SU-DHL-6 (cell line): ENCODE measurements around the gene AGAP6.
"Not testable (repeated sequence)": the region's sequence is repeated elsewhere in the genome, so short reads cannot be mapped to it uniquely, and the experiment has no call there.

Experiments used
- H2AFZ ChIP-seq: fragments of 200-600 bp; sonication (generic); 2 replicates; pipeline ENCODE4 v1.6.1; 2014; ENCODE audit warnings: low read depth, mild to moderate bottlenecking, moderate library complexity, mixed read lengths, antibody characterized with exemption, low read length; ENCODE audit not compliant: severe bottlenecking
- H3F3A ChIP-seq: fragments of 200-600 bp; shearing (Covaris generic); 2 replicates; pipeline ENCODE4 v1.6.0; 2016; ENCODE audit warnings: antibody characterized with exemption, mild to moderate bottlenecking; ENCODE audit not compliant: insufficient read depth
- H3K27ac ChIP-seq: fragments of 200-600 bp; sonication (generic); 2 replicates; pipeline ENCODE4 v1.5.1; 2016; ENCODE audit warnings: low read depth, mild to moderate bottlenecking, low read length, moderate library complexity, mixed read lengths
- H3K27me3 ChIP-seq: fragments of 200-600 bp; sonication (generic), shearing (Covaris generic); 2 replicates; pipeline ENCODE4 v1.6.0; 2014; ENCODE audit warnings: mild to moderate bottlenecking, low read length
- H3K36me3 ChIP-seq: fragments of 200-600 bp; sonication (generic); 2 replicates; pipeline ENCODE4 v1.6.1; 2014; ENCODE audit warnings: mild to moderate bottlenecking, low read length, mixed read lengths
- H3K4me2 ChIP-seq: fragments of 300-600, 200-600 bp; shearing (Covaris generic), sonication (generic); 2 replicates; pipeline ENCODE4 v1.6.0; 2014; ENCODE audit warnings: low read length, low read depth, mild to moderate bottlenecking; ENCODE audit not compliant: poor library complexity, severe bottlenecking
- H3K4me3 ChIP-seq: fragments of 200-600 bp; sonication (generic); 2 replicates; pipeline ENCODE4 v1.5.1; 2014; ENCODE audit warnings: antibody characterized with exemption, low read length, mild to moderate bottlenecking, mixed read lengths; ENCODE audit not compliant: insufficient read depth, poor library complexity, severe bottlenecking
- H3K79me2 ChIP-seq: fragments of 200-600 bp; sonication (generic); 2 replicates; pipeline ENCODE4 v1.6.1; 2014; ENCODE audit warnings: mild to moderate bottlenecking, low read length, moderate library complexity; ENCODE audit not compliant: insufficient read depth
- H3K9ac ChIP-seq: fragments of 200-600 bp; sonication (generic); 2 replicates; pipeline ENCODE4 v1.7.0; 2014; ENCODE audit warnings: mild to moderate bottlenecking, low read length
- H3K9me2 ChIP-seq: fragments of 200-600 bp; sonication (generic); replicated peaks from 2 replicates; pipeline ENCODE4 v1.6.1; 2014; ENCODE audit warnings: low read length; ENCODE audit not compliant: insufficient read depth
- H3K9me3 ChIP-seq: fragments of 200-600 bp; sonication (generic); 2 replicates; pipeline ENCODE4 v1.6.1; 2014; ENCODE audit warnings: low read length, mixed read lengths; ENCODE audit not compliant: insufficient read depth
- H4K20me1 ChIP-seq: fragments of 200-600 bp; sonication (generic); 2 replicates; pipeline ENCODE4 v1.6.1; 2014; ENCODE audit warnings: low read depth, mild to moderate bottlenecking, antibody characterized with exemption, low read length, moderate library complexity, mixed read lengths

AGAP6 gene

GRCh38 chr10:49970331-49970857 is 17.8 kb upstream of the AGAP6 start:
- not testable (repeated sequence) for H3F3A ChIP-seq, H3K9ac ChIP-seq, H3K9me3 ChIP-seq, H3K79me2 ChIP-seq, H3K27me3 ChIP-seq, H3K36me3 ChIP-seq, H2AFZ ChIP-seq, H3K27ac ChIP-seq, H3K4me2 ChIP-seq, H4K20me1 ChIP-seq, H3K4me3 ChIP-seq, H3K9me2 ChIP-seq

GRCh38 chr10:49971466-49971865 is 16.7 kb upstream of the AGAP6 start:
- H3F3A ChIP-seq, H3K27ac ChIP-seq, H3K9me2 ChIP-seq, H3K9me3 ChIP-seq, H3K36me3 ChIP-seq, H3K4me2 ChIP-seq, H3K9ac ChIP-seq, H3K27me3 ChIP-seq, H4K20me1 ChIP-seq, H3K79me2 ChIP-seq, H3K4me3 ChIP-seq, H2AFZ ChIP-seq: not testable (repeated sequence)

GRCh38 chr10:49972094-49972493 is 16.1 kb upstream of the AGAP6 start:
- not testable (repeated sequence) for H3K27ac ChIP-seq, H3K4me2 ChIP-seq, H3K9ac ChIP-seq, H3K9me3 ChIP-seq, H4K20me1 ChIP-seq, H2AFZ ChIP-seq, H3K36me3 ChIP-seq, H3F3A ChIP-seq, H3K79me2 ChIP-seq, H3K27me3 ChIP-seq, H3K4me3 ChIP-seq, H3K9me2 ChIP-seq

GRCh38 chr10:49977756-49978155 is 10.4 kb upstream of the AGAP6 start:
- H3K9me2 ChIP-seq, H2AFZ ChIP-seq, H3F3A ChIP-seq: not testable (repeated sequence)

GRCh38 chr10:49987207-49987606 is 999 bp upstream of the AGAP6 start:
- not testable (repeated sequence) for H3K9me3 ChIP-seq, H3F3A ChIP-seq

More at GRCh38 chr10:49977756-49978155, 10.4 kb upstream of the AGAP6 start:
- not testable (repeated sequence) for H3K36me3 ChIP-seq, H3K9ac ChIP-seq, H3K9me3 ChIP-seq, H3K4me3 ChIP-seq, H3K27me3 ChIP-seq, H4K20me1 ChIP-seq, H3K27ac ChIP-seq, H3K79me2 ChIP-seq, H3K4me2 ChIP-seq

GRCh38 chr10:49995321-49995720 is 7.1 kb downstream of the AGAP6 start:
- not testable (repeated sequence) for H3F3A ChIP-seq, H3K4me3 ChIP-seq, H3K27ac ChIP-seq, H3K4me2 ChIP-seq, H3K9me2 ChIP-seq, H3K9ac ChIP-seq, H3K79me2 ChIP-seq, H4K20me1 ChIP-seq, H3K9me3 ChIP-seq, H3K27me3 ChIP-seq, H3K36me3 ChIP-seq, H2AFZ ChIP-seq

More at GRCh38 chr10:49987207-49987606, 999 bp upstream of the AGAP6 start:
- H3K9ac ChIP-seq, H4K20me1 ChIP-seq, H3K9me2 ChIP-seq, H3K4me2 ChIP-seq, H3K27ac ChIP-seq, H3K27me3 ChIP-seq, H3K79me2 ChIP-seq, H3K4me3 ChIP-seq, H2AFZ ChIP-seq, H3K36me3 ChIP-seq: not testable (repeated sequence)

- H3K4me2 ChIP-seq, H3K27me3 ChIP-seq, H3K9me2 ChIP-seq, H3K4me3 ChIP-seq, H3K79me2 ChIP-seq, H2AFZ ChIP-seq, H3K9me3 ChIP-seq, H3F3A ChIP-seq, H4K20me1 ChIP-seq, H3K27ac ChIP-seq, H3K9ac ChIP-seq, H3K36me3 ChIP-seq: not testable (repeated sequence)
Measured at GRCh38 chr10:50014024-50014423, 25.8 kb downstream of the AGAP6 start.

- H3K4me3 ChIP-seq, H3F3A ChIP-seq, H3K27ac ChIP-seq, H4K20me1 ChIP-seq, H3K27me3 ChIP-seq, H3K9ac ChIP-seq, H2AFZ ChIP-seq, H3K79me2 ChIP-seq, H3K9me2 ChIP-seq, H3K36me3 ChIP-seq, H3K9me3 ChIP-seq, H3K4me2 ChIP-seq: not testable (repeated sequence)
Measured at GRCh38 chr10:50015596-50016220, 27.5 kb downstream of the AGAP6 start.
